Posterior vena cava (tissue), 2 donors: ENCODE results near the gene C22orf31. TPM values are rescaled to one million over a fixed set of nuclear protein-coding genes. Genes with fewer than 3 reads are reported as not detected.
"Not testable (repeated sequence)": the region's sequence is repeated elsewhere in the genome, so short reads cannot be mapped to it uniquely, and the experiment has no call there.

Experiments
- DNase-seq: peaks from one replicate; pipeline ENCODE4 v3.0.0-alpha.2; 2020; ENCODE audit warnings: low spot score
- intact Hi-C, 2 donors: fragments of 100-400 bp; cut with DNase I; formaldehyde crosslinking; loops; one replicate each; pipeline versions ENCODE4 v1.14.1 to v1.14.2; 2022 to 2023
- total RNA-seq, 2 donors: library from RNA; stranded (reverse); fragmentation: NEBNext Ultra II Directional; extraction: Animal tissue kit (Norgen Biotek cat#: 25700); gene quantifications; one replicate each; pipeline ENCODE4 v1.2.1, GENCODE V29; 2021
- donor health status: DM: yes; HTN: yes; CAD: no.
- donor health status: DM: yes; HTN: yes; CAD: no.

The C22orf31 gene
- total RNA-seq, 2 donors from 2014 or later, result not detected

DNA sequence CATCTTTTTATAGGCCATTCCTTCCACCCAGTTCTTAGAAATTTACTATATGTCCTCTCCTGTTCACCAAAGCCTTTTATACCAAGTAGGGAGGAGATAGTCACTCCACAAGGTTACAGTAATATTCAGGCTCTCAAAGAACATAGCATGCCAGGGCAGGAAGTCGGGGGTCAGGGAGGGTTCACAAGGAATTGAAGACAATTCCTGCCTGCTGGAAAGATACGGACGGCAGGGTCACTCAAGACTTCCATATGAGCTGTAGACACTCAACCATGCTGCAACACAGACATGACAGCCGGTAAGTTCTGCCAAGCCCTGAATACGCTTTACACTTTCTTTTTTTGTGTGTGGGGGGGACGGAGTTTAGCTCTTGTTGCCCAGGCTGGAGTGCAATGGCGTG lies 700 bp downstream of the C22orf31 start:
- intact Hi-C loops, result no loop called here
- no peak for DNase-seq

- DNase-seq, result no peak
- intact Hi-C loops, result no loop called here
Measured at GRCh38 chr22:29060251-29060869, 1.3 kb downstream of the C22orf31 start.

DNA sequence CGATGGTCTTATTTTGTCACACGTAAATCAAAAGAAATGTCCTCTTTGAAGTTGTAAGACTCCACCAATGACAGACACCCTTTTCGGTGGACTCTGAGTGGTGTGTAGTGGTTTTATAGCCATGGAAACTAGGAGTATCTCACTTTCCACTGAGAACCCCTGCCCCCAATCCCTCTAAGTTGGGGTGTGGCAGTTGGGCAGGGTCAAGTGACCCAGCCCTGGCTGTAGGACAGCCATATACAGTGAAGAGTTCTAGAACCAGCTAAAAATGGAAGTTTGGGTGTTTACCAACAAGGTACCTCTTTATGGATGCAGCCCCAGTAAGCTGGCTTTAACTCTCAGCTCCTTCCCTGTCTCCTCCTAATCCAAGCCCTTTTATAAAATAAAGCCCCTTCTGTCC lies 5.2 kb downstream of the C22orf31 start:
- intact Hi-C loops, result no loop called here
- no peak for DNase-seq

- intact Hi-C loops, result no loop called here
Measured at GRCh38 chr22:29055192-29055830, 6.3 kb downstream of the C22orf31 start.

DNA sequence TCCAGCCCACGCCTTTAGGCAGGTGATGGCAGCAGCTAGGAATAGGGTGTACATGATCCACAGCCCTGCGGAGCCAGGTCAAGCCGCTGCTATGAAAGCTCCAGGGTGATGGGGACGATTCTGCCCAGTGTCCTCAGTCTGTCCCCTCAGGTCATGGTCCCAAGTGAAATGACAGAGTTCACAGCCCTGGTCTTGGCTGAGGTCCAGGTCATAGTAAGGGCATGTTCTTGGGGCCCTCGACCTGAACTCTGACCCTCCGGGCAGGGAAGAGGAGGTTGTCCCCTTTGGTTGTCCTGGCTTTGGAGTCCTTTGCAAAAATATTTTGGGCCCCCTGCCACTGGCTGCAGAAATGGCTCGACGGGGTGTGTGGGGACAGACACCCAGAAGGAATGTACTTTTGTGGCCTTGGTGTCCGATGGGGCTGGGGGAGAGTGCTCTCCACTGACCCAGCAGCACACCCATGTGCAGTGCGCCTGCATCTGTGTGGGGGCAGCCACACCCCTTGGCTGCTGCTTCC lies 7.3 kb downstream of the C22orf31 start:
- intact Hi-C loops, result no loop called here
- no peak for DNase-seq

More at GRCh38 chr22:29055192-29055830, 6.3 kb downstream of the C22orf31 start:
- no peak for DNase-seq

DNA sequence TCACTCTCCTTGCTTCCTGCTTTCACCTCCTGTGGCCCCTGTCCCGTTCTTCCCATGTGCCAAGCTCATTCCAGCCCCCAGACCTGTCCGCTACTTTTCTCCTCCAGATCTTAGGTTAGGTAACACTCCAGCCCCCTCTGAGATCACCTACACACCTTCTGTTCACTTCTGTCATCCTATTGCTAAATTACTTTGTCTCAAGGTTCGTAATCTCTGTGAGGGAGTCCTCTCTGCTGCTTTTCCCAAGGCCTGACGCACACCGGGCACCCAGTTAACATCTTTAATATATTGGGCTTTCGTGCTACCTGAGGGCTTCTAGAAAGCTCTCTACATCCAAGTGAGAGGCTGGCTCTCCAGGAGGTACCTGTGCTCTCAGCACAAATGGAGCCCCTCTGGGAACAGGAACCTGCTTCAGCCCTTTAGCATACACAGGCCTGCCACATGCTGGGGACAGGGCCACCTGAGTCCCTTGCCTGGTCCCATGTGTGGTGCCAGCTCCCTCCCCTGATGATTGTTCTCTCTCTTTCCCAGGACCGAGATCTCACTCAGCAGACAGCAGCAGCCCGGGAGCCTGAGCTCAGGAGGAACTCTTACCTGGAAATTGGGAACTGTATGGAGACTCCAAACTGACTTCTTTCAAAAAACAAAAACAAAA lies 8.5 kb downstream of the C22orf31 start:
- intact Hi-C loops, result no loop called here
- DNase-seq, result no peak

DNA sequence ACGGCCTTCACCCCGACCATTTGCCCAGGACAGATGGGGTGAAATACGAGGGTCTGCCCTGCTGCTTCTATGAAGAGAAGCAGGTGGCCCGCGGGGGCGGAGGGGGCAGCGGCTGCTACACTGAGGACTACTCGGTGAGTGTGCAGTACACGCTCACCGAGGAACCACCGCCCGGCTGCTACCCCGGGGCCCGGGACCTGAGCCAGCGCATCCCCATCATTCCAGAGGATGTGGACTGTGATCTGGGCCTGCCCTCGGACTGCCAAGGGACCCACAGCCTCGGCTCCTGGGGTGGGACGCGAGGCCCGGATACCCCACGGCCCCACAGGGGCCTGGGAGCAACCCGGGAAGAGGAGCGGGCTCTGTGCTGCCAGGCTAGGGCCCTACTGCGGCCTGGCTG lies 11.2 kb downstream of the C22orf31 start:
- intact Hi-C loops, result no loop called here
- peak; percentile 77 for DNase-seq

DNA sequence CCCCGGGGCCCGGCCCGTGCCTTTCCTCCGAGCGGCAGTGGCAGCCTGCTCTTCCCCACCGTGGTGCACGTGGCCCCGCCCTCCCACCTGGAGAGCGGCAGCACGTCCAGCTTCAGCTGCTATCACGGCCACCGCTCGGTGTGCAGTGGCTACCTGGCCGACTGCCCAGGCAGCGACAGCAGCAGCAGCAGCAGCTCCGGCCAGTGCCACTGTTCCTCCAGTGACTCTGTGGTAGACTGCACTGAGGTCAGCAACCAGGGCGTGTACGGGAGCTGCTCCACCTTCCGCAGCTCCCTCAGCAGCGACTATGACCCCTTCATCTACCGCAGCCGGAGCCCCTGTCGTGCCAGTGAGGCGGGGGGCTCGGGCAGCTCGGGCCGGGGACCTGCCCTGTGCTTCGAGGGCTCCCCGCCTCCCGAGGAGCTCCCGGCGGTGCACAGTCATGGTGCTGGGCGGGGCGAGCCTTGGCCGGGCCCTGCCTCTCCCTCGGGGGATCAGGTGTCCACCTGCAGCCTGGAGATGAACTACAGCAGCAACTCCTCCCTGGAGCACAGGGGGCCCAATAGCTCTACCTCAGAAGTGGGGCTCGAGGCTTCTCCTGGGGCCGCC lies 11.9 kb downstream of the C22orf31 start:
- intact Hi-C loops, result loop anchor here in 1 of 2 donors (5.0 to 10.0 kb wide), 2 partner anchors 135 to 182 kb away; no protein-coding TSS in a partner anchor
- peak; percentile 75 for DNase-seq

- peak; percentile 64 for DNase-seq
- intact Hi-C loops, result loop anchor here in 1 of 2 donors (5.0 to 10.0 kb wide), 2 partner anchors 134 to 182 kb away; no protein-coding TSS in a partner anchor
Measured at GRCh38 chr22:29048822-29049654, 12.6 kb downstream of the C22orf31 start.

- intact Hi-C loops, result loop anchor here in 1 of 2 donors (5.0 to 10.0 kb wide), 2 partner anchors 130 to 177 kb away; no protein-coding TSS in a partner anchor
Measured at GRCh38 chr22:29044657-29045176, 16.9 kb downstream of the C22orf31 start.

GRCh38 chr22:29043906-29044575 lies 17.6 kb downstream of the C22orf31 start:
- no peak for DNase-seq
- intact Hi-C loops, result loop anchor here (2.0 to 10.0 kb wide), 2 partner anchors 129 to 187 kb away; no protein-coding TSS in a partner anchor

More at GRCh38 chr22:29044657-29045176, 16.9 kb downstream of the C22orf31 start:
- DNase-seq, result no peak

DNA sequence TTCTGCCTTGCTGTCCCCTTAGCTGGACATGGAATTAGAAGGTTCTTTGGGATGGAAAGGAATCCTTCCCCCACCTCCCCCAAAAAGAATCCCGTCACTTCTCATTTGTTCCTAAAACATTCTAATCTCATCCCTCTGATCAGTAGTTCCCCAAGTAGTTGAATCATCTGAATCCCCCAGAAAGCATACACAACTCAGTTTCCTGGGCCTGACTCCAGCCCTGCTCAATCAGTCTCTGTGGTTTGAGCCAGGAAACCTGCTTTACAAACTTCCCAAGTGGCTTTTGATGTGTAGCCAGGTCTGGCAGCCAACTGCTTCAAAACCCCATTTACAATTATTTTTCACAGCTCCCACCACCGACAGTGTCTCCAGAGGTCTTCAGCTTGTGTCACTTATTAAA lies 20.2 kb downstream of the C22orf31 start:
- intact Hi-C loops, result loop anchor here in 1 of 2 donors (10.0 kb wide), 1 partner anchor 127 kb away; no protein-coding TSS in a partner anchor
- no peak for DNase-seq

DNA sequence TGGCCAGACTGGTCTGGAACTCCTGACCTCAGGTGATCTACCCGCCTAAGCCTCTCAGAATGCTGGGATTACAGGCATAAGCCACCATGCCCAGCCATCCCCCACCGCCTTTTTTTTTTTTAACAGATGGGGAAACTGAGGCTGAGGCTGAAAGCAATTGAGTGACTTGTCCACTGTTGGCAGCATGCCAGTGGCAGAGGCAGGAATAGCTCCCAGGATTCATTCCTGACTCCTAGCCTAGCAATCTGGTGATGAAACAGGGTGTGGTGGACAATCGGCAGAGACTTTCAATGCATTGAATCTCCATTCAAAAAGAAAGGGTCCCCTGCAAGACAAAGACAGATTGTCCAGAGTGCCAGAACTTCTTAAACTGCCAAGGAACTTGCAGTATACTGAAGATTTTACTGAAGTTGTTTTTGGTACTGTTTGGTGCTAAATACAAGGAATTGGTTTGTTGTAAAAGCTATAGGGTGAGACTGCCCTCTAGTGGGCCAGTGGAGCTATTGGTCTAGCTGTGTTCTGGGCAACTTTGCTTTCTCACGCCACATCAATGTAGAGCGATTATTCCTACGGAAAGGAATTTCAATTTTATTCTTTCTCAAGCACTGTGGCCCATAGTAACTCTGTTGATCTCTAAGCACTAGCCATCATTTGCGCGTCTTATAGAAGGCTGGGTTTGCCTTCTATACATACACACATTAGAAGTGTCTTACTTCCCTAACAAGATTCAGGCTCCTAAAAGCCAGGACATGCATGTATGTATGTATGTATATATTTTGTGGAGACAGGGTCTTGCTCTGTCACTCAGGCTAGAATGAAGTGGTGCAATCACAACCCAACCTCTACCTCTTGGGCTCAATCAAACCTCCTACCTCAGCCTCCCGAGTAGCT lies 21.0 kb downstream of the C22orf31 start:
- intact Hi-C loops, result loop anchor here in 1 of 2 donors (10.0 kb wide), 1 partner anchor 126 kb away; no protein-coding TSS in a partner anchor
- no peak for DNase-seq

GRCh38 chr22:29039684-29040083 lies 21.9 kb downstream of the C22orf31 start:
- intact Hi-C loops, result loop anchor here in 1 of 2 donors (2.0 to 10.0 kb wide), 2 partner anchors 125 to 187 kb away; no protein-coding TSS in a partner anchor
- DNase-seq, result not testable (repeated sequence)

DNA sequence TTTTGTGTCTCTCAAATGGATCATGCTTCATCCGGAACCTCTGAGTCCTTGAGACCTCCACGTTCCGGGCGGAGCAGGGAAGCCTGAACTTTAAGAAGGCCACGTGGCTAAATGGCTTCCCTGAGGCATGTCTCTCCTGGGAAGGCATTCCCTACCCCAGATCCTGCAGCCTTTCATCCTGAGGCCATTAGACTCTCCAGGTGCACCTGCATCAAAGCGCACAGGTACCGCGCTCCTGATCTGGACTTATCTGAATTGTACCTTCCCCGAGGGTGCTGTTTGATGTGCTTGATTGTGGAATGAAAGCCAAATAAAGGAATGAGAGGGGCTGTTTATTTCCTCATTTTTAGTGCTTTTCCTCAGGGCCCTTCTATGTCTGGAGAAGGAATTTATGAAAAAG lies 22.5 kb downstream of the C22orf31 start:
- DNase-seq, result no peak
- intact Hi-C loops, result loop anchor here in 1 of 2 donors (2.0 kb wide), 1 partner anchor 186 kb away; no protein-coding TSS in a partner anchor

GRCh38 chr22:29037340-29037932 lies 24.2 kb downstream of the C22orf31 start:
- no peak for DNase-seq
- intact Hi-C loops, result no loop called here
